Spleen (tissue), 11 donors: Measurements from ENCODE around the gene PAPPA. TPM values are rescaled to one million over a fixed set of nuclear protein-coding genes. Genes with fewer than 3 reads are reported as not detected.

Experiments used
- DNase-seq: peaks from one replicate; pipeline ENCODE4 v3.0.0-alpha.2; 2020
- H3K27ac ChIP-seq, 8 donors: fragments of 200-600 bp; sonication (generic) in 7 of 8; 1 replicate in 4 of 8; 2 replicates in 4 of 8; pipeline versions ENCODE4 v1.5.0 to v1.8.0; 2016 to 2021; ENCODE audit warnings: inconsistent platforms in 4 of 8, mild to moderate bottlenecking in 4 of 8, moderate library complexity in 1 of 8
- H3K27me3 ChIP-seq, 7 donors: fragments of 200-600 bp; sonication (generic) in 6 of 7; replicated peaks in 1 of 7; 1 replicate in 4 of 7; 2 replicates in 3 of 7; pipeline versions ENCODE4 v1.5.0 to v1.8.0; 2016 to 2021; ENCODE audit warnings: inconsistent platforms in 3 of 7, mild to moderate bottlenecking in 1 of 7
- H3K36me3 ChIP-seq, 6 donors: fragments of 200-600 bp; sonication (generic) in 5 of 6; 1 replicate in 4 of 6; 2 replicates in 2 of 6; pipeline versions ENCODE4 v1.5.0 to v1.8.0; 2016 to 2021; ENCODE audit warnings: inconsistent platforms in 2 of 6
- H3K4me1 ChIP-seq, 6 donors: fragments of 200-600 bp; sonication (generic) in 5 of 6; 1 replicate in 3 of 6; 2 replicates in 3 of 6; pipeline versions ENCODE4 v1.5.0 to v1.8.0; 2016 to 2021; ENCODE audit warnings: inconsistent platforms in 3 of 6
- H3K4me3 ChIP-seq, 8 donors: fragments of 200-600 bp; sonication (generic) in 7 of 8; 1 replicate in 4 of 8; 2 replicates in 4 of 8; pipeline versions ENCODE4 v1.5.0 to v1.8.0; 2016 to 2021; ENCODE audit warnings: inconsistent platforms in 4 of 8, mild to moderate bottlenecking in 4 of 8, moderate library complexity in 2 of 8
- H3K9me3 ChIP-seq, 8 donors: fragments of 200-600 bp; sonication (generic) in 7 of 8; 1 replicate in 4 of 8; 2 replicates in 4 of 8; pipeline versions ENCODE4 v1.5.0 to v1.8.0; 2016 to 2021; ENCODE audit warnings: inconsistent platforms in 4 of 8
- POLR2A ChIP-seq, 3 donors: fragments of 450-650 bp; IDR thresholded peaks; one replicate each; pipeline ENCODE4 v1.5.1; 2017; ENCODE audit warnings: antibody characterized with exemption in 3 of 3, mild to moderate bottlenecking in 1 of 3
- POLR2AphosphoS5 ChIP-seq, 3 donors: sonication (generic); formaldehyde crosslinking; IDR thresholded peaks; one replicate each; pipeline ENCODE4 v1.5.1; 2017; ENCODE audit warnings: antibody characterized with exemption in 3 of 3
- WGBS, 5 donors: extraction: QIAGEN DNeasy Blood & Tissue Kit in 3 of 5; methylation state at CpG; one replicate each; pipeline versions ENCODE4 v1.1.5 to v1.1.7; 2013 to 2018; 5-methylcytosine and 5-hydroxymethylcytosine counted together
- intact Hi-C: fragments of 100-400 bp; cut with DNase I; formaldehyde crosslinking; loops from one replicate; pipeline ENCODE4 v1.15.0; 2023; ENCODE audit warnings: low total_unique reads
- polyA plus RNA-seq, 3 donors: library from polyadenylated mRNA; stranded (reverse); fragments of 200-250 nt; gene quantifications; one replicate each; pipeline ENCODE4 v1.2.1, GENCODE V29; 2013
- total RNA-seq, 7 donors: library from RNA; depleted of rRNA in 3 of 7; stranded (reverse); fragments of >200 nt in 3 of 7; fragmentation: NEBNext Ultra II Directional in 4 of 7; extraction: Animal tissue kit (Norgen Biotek cat#: 25700) in 4 of 7; gene quantifications; one replicate each; pipeline versions ENCODE4 v1.1.0 to v1.2.1, GENCODE V29; 2016 to 2021
- TF ChIP-seq, protein P1 (sequence below), 11 experiments: fragments of 200-600 bp in 7 of 11; fragments of 450-650 bp in 4 of 11; sonication (generic) in 4 of 11; IDR thresholded peaks in 8 of 11; conservative IDR thresholded peaks in 3 of 11; 1 replicate in 7 of 11; 2 replicates in 4 of 11; pipeline versions ENCODE4 v1.4.0 to v1.8.0; 2016 to 2021; ENCODE audit warnings: antibody characterized with exemption in 11 of 11, inconsistent platforms in 4 of 11, mild to moderate bottlenecking in 1 of 11
- donor health status: healthy with polysubstance abuse.
- donor health status: DM: no; HTN: no; CAD: no; lungs with moderate emphysema.
- donor health status: DM: no; HTN: no; CAD: no.
- donor health status: Bipolar disorder and iron deficiency.
- donor health status: healthy.
- donor health status: DM: no; HTN: no; CAD: no.
- donor health status: DM: yes; HTN: yes; CAD: no.

Gene PAPPA
- total and polyA plus RNA-seq, 10 donors = 0.13 to 1.4 (median 0.45) TPM

DNA sequence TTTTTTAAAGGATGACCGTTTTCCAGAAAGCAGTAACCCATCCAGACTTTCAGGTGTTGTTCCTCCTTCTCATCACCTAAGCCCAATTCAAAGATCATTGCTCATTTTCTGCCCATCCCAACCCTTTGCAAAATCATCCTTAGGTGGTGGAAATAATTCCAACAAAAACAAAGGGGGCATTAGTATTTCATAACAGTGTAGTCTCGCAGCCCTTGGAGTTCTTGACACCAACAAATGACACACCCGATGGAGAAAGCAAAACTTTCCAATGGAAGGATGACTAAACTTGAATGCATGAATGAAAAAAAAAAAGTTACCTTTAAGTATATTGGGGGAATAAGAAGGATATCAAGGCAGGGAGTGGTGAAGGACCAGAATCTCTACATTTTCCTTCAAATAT is 117.0 kb downstream of the PAPPA start:
- Histone ChIP-seq H3K27ac (no peak overlapping the region), H3K27me3 (peaks cover 0 to 16% (median 0%) of the 10 kb centered on the region in 7 donors), H3K36me3 (no peaks in the 10 kb centered on the region), H3K4me3 (no peak overlapping the region), H3K4me1 (no peaks in the 10 kb centered on the region), H3K9me3 (no peaks in the 10 kb centered on the region)
- no peak for DNase-seq
- 73 to 85% (median 79%) methylated on average over 3 of the region's 3 CpGs for WGBS, 5 donors
- TF ChIP-seq, protein P1, sequence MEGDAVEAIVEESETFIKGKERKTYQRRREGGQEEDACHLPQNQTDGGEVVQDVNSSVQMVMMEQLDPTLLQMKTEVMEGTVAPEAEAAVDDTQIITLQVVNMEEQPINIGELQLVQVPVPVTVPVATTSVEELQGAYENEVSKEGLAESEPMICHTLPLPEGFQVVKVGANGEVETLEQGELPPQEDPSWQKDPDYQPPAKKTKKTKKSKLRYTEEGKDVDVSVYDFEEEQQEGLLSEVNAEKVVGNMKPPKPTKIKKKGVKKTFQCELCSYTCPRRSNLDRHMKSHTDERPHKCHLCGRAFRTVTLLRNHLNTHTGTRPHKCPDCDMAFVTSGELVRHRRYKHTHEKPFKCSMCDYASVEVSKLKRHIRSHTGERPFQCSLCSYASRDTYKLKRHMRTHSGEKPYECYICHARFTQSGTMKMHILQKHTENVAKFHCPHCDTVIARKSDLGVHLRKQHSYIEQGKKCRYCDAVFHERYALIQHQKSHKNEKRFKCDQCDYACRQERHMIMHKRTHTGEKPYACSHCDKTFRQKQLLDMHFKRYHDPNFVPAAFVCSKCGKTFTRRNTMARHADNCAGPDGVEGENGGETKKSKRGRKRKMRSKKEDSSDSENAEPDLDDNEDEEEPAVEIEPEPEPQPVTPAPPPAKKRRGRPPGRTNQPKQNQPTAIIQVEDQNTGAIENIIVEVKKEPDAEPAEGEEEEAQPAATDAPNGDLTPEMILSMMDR (IDR thresholded peaks at IDR 0.05 in 8 of 11, conservative IDR thresholded peaks at IDR 0.05 in 3 of 11) = no peak
- TF ChIP-seq POLR2AphosphoS5 (IDR thresholded peaks at IDR 0.05) (no peak), POLR2A (IDR thresholded peaks at IDR 0.05) (no peak)
- intact Hi-C loops = no loop called here

GRCh38 chr9:116271340-116271739 is 117.7 kb downstream of the PAPPA start:
- WGBS, 5 donors = 69 to 74% (median 69%) methylated on average over 7 of the region's 7 CpGs
- Histone ChIP-seq H3K4me1 (no peaks in the 10 kb centered on the region), H3K4me3 (no peak overlapping the region), H3K27ac (no peak overlapping the region), H3K9me3 (no peaks in the 10 kb centered on the region), H3K36me3 (no peaks in the 10 kb centered on the region), H3K27me3 (peaks cover 0 to 21% (median 0%) of the 10 kb centered on the region in 7 donors)
- TF ChIP-seq, protein P1 (IDR thresholded peaks at IDR 0.05 in 8 of 11, conservative IDR thresholded peaks at IDR 0.05 in 3 of 11) = no peak
- no peak for TF ChIP-seq POLR2A (IDR thresholded peaks at IDR 0.05)
- TF ChIP-seq POLR2AphosphoS5 (IDR thresholded peaks at IDR 0.05) = no peak
- DNase-seq = no peak
- intact Hi-C loops = no loop called here

DNA sequence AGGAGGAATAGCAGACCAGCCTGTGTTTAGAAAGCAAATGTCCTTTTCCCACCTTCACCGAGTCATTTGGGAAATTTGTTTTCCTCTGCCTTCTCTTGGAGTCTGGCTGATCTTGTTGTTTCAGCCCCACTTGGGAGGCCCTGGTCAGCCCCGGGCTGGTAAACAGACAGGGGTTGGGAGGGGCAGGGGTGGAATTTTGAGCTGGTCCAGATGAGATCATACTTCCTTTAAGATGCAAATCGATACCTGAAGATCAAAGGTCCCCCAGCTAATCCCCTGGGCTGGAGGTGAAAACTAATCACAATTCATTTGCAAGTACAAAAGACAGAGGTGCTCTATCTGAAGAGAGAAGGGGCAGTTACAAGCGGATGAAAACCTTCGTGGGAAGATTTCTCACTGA is 118.4 kb downstream of the PAPPA start:
- no peak for TF ChIP-seq POLR2AphosphoS5 (IDR thresholded peaks at IDR 0.05)
- TF ChIP-seq, protein P1 (IDR thresholded peaks at IDR 0.05 in 8 of 11, conservative IDR thresholded peaks at IDR 0.05 in 3 of 11) = no peak
- TF ChIP-seq POLR2A (IDR thresholded peaks at IDR 0.05) = no peak
- peaks cover 0 to 27% (median 0%) of the 10 kb centered on the region in 7 donors for H3K27me3 ChIP-seq
- no peaks in the 10 kb centered on the region for H3K9me3 ChIP-seq
- 22 to 45% (median 23%) methylated on average over 5 of the region's 5 CpGs for WGBS, 5 donors
- intact Hi-C loops = no loop called here
- H3K36me3 ChIP-seq = no peaks in the 10 kb centered on the region
- H3K4me1 ChIP-seq = no peaks in the 10 kb centered on the region
- H3K4me3 ChIP-seq = no peak overlapping the region
- DNase-seq = no peak
- H3K27ac ChIP-seq = no peak overlapping the region

GRCh38 chr9:116274293-116274692 is 120.7 kb downstream of the PAPPA start:
- no peaks in the 10 kb centered on the region for H3K9me3 ChIP-seq
- H3K36me3 ChIP-seq = no peaks in the 10 kb centered on the region
- intact Hi-C loops = no loop called here
- WGBS, 5 donors = 43 to 69% (median 56%) methylated on average over 2 of the region's 2 CpGs
- DNase-seq = no peak
- no peak for TF ChIP-seq POLR2A (IDR thresholded peaks at IDR 0.05)
- TF ChIP-seq POLR2AphosphoS5 (IDR thresholded peaks at IDR 0.05) = no peak
- TF ChIP-seq, protein P1 (IDR thresholded peaks at IDR 0.05 in 8 of 11, conservative IDR thresholded peaks at IDR 0.05 in 3 of 11) = no peak
- peaks cover 0 to 27% (median 0%) of the 10 kb centered on the region in 7 donors for H3K27me3 ChIP-seq
- H3K4me3 ChIP-seq = no peak overlapping the region
- H3K4me1 ChIP-seq = no peaks in the 10 kb centered on the region
- H3K27ac ChIP-seq = no peak overlapping the region
